ENCODE data around the gene RADIL.

The RADIL gene

DNA sequence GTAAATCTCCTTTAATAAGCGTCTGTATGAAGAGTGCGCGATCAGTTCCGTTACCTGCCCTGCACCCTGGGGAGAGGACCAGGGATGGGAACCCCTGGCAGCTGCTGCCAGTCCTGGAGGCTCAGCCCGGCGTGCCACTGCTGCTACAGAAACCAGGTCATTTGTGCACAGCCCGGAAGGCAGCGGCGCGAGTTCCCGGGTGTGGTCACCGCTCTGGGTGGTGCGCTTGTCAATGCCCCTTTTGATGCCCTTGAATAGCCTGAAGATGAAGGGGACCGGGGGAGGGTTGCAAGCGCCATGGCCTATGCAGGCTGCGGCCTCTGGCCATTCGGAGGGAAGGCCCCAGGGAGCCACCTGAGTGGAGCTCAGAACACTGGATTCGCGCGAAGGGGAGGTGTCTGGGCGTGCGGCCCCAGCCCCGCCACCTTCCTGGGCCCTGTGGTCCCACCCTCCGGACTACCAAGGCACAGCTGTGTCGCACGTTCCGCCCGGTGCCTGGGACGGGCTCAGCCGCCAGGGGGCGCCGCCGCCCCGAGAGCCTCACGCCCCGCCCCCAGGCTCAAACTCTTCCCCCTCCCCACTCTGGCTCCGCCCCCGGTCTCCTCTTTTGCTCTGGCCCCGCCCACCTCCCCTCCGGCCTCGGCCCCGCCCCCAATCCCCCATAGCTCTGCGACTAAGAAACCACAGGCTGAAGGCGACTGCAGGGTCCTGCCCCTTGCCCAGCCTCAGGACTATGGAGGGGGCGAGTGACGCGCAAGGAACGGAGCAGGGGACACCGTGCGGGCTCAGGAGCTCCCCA, 91.6 kb downstream of the RADIL start:
- DNase-seq = peak; percentile 80

DNA sequence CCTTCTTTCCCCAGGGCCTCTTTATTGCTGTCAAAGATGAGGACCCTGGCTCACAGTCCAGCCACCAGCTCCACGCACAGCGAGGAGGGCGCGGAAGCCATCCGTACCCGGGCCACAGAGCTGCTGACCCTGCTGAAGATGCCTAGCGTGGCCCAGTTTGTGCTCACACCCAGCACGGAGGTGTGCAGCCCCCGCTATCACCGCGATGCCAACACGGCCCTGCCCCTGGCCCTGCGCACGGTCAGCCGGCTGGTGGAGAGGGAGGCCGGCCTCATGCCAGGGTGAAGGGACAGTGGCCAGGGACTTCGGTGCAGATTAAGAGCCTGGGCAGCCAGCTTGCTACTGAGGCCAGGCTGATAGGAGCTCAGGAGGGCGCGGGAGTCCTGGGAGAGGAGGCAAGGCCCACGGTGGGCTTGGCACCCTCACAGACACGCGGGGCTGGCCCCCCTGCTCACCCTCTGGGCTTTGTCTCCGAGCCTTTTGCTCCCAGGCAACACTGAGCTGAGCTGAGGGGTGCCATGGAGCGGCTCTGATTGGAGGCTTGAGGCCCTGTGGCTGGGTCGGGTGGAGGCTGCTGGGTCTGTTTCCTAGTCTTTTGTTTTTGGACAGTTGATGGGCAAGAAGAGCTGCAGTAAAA, 92.3 kb downstream of the RADIL start:
- DNase-seq = no peak

DNA sequence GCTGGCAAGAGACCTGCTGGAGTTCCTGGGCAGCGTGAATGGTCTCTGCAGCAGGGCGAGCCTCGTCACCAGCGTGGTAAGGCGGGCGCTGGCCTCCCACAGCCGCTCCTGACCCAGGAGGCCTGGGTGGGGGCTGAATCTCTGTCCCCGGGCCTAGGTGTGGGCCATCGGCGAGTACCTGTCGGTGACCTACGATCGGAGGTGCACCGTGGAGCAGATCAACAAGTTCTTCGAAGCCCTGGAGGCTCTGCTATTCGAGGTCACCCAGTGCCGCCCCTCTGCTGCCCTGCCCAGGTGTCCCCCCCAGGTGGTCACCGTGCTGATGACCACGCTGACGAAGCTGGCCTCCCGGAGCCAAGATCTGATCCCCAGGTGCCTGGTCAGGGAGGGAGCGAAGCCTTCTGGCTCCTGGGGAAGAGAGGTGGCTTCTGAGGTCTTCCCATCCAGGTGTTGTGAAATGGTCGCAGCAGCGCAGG, 93.0 kb downstream of the RADIL start:
- DNase-seq = no peak

DNA sequence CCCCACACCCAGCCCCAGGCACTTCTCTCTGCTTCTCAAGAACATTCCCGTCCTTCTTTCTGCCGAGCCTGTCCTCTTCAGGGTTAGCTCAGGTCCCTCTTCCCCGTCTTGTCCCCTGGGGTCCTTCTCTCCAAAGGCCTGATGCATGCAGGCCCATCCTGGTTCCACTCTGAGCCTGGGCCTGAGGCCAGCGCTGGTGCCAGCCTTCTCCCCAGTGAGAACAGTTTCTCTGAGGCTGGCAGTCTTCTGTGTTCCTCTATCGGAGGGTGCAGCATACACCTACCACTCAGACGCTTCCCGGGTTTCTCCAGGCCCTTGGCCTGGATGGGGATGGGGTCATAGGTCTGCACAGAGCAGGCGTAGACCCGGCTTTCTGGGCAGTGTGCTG, 93.4 kb downstream of the RADIL start:
- DNase-seq = no peak

DNA sequence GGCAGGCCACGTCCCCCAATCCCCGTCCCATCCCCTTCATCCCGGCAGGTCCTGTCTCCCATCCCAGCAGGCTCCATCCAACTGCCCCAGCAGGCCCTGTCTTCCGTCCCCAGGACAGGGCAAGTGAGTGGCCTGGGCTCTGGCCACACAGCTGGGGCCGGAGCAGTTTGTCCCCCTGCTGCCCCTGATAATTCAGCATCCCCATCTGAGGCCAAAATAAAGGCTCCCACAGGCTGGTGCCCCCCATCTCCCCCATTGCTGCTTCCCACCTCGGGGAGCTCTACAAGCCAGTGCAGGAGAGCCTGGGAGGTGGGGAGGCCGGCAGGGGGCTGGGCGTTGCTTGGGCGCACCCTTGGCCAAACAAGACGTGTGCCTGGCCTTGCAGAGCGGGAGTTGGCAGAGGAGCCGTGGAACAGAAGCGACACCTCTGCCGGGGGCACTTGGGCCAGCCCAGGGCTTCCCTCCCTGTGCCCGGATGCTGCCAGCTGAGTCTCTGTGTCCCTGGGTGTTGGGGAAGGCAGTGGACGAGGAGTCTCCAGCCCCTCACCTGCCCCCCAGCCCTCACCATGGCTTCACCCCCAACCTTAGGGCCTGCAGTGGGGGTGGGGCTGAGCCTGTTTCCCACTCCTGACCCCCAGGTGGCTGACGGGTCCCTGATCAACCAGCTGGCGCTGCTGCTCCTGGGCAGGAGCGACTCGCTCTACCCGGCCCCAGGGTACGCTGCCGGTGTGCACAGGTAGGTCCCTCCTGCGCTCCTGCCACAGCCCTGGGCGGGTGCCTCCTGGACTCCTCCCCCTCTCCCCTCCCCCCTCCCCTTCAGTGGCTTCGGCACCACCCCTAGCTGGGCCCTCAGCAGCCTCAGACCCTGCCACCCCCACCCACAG, 94.1 kb downstream of the RADIL start:
- DNase-seq = no peak

DNA sequence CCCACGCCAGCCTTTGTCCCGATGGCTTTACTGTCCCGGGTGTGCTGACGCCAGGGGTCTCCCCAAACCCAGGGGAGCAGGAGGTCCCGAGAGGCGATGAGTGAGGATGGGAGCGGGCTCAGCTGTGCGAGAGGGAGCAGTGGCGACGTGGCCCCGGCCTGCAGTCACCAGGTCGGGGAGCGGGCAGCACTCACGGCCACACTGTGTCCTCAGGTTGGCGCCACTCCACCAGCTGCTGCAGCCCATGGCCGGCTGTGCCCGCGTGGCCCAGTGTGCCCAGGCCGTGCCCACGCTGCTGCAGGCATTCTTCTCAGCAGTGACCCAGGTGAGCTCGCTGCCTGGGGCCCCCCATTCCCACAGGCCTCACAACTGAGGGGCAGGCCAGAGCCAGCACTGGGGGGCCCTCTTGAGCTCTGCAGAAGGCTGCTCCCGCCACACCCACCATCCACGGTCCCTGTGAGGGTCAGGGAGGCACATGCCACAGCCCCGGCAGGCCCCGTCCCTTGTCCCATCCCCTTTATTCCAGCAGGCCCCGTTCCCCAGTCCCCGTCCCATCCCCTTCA, 94.8 kb downstream of the RADIL start:
- DNase-seq = no peak

DNA sequence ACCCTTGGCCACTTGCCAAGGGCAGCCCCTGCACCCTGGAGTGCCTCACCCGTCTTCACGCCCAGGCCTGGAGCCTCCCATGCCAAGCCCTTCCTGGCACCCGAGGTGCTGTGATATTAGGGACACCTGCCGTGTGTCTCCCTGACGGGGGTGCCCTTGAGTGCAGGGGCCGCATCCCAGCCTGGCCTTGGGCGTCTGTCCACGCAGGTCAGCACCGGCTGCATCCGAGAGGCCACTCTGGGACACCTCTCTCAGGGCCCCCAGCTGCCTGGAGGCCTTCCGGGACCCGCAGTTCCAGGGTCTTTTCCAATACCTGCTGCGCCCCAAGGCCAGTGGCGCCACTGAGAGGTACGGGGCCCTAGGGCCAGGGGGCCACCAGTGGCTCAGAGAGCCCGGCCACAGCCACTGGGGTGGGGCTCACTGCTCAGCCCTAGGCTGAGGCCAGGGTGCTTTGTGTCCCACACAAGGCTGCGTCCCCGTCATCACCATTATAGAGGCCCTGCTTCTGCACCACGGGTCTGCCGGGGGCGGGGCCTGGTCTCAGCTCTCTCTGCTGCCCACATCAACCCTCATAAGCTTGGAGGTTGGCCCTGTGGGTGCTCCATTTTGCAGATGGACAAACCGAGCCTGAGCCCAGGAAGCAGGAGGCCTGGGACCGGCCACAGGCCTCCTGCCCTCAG, 95.4 kb downstream of the RADIL start:
- DNase-seq = no peak

DNA sequence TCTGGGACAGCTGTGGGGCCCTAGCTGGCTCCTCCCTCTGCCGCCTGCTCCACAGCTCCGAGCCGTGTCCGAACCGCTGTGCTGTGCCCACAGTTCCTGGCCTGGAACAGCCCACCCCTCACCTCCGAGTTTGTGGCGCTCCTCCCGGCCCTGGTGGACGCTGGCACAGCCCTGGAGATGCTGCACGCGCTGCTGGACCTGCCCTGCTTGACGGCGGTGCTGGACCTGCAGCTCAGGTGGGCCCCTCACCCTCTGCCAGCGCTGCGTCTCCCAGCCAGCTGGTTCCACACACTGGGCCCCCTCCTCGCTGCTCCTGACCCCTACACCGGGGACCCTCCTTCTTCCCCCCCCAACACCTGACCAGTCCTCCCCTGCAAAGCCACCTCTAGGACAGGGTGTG, 96.0 kb downstream of the RADIL start:
- no peak for DNase-seq

DNA sequence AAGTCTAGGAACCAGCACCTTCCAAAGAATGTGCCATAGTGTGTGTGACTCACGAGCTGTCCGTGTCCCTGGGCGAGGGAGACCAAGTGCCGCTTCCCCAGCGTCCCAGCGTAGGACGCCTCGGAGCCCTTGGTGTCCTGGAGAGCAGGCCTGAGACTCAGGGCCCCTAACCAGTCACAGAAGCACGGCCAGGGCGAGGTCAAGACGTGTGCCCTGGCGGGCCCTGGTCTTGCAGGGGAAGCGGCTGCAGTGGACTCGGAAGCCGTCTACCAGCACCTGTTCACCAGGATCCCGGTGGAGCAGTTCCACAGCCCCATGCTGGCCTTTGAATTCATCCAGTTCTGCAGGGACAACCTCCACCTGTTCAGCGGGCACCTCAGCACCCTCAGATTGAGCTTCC, 97.5 kb downstream of the RADIL start:
- no peak for DNase-seq

DNA sequence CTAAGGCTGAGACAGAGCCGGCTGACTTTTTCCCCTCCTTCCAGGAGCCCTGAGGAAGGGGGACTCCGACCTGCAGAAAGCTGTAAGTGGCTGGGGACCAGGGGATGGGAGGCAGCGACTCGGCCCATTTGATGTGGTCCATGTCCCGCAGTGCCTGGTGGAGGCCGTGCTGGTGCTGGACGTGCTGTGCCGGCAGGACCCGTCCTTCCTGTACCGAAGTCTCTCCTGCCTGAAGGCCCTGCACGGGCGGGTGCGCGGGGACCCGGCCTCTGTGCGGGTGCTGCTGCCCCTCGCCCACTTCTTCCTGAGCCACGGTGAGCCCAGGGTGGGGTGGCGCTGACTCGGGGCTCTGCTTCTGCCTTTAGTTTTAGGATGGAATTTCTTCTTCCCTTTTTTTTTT, 98.1 kb downstream of the RADIL start:
- DNase-seq = no peak

DNA sequence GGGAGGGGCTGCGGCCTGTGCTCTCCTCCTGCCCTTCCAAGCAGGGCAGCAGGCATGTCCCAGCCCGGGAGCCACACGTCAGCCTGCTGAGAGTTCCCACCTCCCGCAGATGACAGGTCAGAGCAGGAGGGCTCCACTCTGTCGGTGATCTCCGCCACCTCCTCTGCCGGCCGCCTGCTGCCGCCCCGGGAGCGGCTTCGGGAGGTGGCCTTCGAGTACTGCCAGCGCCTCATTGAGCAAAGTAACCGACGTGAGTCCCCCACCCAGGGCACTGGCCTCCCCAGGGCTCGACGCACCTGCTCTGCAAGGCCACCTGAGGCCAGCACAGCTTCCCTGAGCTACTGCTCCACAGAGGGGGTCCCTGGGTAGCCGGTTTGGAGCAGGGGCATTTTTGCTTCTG, 98.7 kb downstream of the RADIL start:
- DNase-seq = no peak

DNA sequence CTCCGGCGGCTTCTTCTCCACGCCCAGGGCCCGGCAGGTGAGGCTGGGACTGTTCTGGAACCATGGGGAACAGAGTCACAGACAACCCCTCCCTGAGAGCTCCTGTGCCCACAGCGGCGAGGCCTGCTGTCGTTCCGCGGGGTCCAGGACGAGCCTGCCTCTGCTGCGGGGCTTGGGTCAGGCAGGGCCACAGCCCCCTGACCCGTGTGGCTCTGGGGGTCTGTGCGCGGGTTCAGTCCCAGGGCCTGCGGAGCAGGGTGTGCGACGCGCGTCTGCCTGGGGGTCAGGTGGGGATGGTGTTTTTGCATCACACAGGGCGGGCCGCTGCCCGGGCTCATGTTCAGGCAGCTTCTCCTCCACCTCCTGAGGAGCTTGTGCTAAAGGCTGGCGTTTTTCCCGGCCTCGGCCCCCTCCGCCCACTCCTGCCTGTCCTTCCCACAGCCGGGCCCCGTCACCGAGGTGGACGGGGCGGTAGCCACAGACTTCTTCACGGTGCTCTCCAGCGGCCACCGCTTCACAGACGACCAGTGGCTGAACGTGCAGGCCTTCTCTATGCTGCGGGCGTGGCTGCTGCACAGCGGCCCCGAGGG, 99.7 kb downstream of the RADIL start:
- DNase-seq = no peak

DNA sequence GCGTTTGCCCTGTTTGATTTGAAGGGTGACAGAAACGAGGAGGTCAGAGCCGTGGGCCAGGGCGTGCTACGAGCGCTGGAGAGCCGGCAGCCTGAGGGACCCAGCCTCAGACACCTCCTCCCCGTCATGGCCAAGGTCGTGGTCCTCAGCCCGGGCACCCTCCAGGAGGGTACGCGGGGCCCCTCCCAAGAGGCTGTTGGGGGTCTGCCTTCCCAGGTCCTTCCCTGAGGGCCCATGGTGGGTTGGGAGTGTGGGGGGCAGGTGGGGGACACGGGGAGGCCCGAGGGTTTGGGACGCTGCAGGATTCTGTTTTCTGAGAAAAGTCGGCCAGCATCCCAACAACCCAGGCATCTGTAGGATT, 100.2 kb downstream of the RADIL start:
- no peak for DNase-seq

DNA sequence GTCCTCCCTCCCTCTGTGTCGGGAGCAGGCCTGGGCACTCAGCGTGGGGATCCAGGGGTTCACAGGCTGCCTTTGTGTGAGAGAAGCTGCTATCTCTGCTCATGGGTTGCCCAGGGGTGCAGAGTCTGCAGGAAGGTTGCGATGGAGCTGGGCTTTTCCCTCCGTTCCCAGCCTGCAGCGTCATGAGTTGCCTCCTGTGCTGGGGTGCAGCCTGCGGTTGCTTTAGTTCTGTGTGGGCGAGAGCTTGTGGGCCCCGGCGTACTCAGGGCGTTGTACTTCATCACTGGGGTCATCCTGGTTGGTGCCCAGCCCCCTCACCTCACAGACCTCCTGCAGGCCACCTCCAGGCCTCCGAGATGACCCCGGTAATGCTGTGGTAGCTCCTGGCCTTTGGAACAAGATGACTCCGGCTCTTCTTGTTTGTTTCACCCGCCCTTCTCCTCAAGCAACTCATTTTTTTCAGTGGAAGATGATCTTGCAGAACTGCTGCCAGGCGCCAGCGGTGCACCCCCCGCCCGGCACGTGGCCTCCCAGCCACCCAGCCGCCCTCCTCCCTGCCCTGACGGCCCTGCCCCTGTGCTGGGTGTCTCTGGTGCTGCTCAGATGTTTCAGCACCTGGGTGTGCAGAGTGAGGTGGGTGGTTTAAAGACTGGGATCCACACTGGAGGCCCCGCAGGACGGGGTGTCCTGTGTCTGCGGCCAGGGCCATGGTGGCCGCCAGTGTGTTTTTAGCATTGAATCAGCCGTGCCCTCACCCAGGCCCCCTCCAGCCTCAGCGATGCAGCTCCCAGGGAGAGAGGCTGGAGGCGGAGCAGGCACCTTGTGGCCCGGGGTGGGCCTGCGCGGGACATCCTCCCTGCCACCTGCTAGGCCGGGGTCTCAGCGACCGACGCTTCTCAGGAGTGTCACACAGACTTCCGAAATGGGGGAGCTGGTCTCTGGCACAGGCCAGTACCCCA, 100.9 kb downstream of the RADIL start:
- no peak for DNase-seq

DNA sequence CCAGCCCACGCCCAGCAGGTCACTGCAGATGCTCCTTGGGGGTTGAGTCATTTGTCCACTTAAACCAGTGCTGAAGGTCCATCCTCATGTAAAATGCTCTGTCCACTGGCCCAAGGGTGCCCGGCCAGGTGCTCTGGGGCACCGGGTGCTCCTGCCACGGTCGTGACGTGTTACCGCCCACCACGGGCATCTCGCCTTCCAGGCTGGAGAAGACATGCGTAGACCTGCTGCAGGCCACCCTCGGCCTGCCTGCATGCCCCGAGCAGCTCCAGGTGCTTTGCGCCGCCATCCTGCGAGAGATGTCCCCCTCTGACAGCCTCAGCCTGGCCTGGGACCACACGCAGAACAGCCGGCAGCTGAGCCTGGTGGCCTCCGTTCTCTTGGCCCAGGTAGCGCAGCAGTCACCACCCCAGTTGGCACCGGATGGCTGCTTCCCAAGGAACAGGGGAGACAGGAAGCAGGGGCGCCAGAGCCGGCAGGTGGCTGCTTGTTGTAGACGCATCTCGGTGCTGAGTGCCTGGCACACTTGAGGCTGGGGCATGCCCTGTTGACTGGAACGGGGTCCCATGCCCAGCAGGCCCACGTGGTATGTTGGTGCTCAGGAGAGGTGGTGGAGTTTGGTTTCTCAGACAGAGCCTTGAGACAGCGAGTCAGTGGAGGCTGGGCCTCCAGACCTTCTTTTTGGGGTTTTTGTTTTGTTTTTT, 102.0 kb downstream of the RADIL start:
- no peak for DNase-seq

DNA sequence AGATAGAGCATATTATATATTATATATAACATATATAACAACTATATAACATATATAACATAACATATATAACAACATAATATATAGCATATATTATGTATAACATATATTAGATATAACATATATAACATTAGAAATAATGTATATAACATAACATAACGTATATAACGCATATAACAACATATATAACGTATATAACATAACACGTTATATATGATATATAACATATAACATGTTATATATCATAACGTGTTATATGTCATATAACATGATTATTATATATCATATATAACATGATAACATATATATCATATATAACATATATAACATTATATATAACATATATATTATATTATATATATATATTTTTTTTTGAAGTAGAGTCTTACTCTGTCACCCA, 104.4 kb downstream of the RADIL start:
- no peak for DNase-seq

DNA sequence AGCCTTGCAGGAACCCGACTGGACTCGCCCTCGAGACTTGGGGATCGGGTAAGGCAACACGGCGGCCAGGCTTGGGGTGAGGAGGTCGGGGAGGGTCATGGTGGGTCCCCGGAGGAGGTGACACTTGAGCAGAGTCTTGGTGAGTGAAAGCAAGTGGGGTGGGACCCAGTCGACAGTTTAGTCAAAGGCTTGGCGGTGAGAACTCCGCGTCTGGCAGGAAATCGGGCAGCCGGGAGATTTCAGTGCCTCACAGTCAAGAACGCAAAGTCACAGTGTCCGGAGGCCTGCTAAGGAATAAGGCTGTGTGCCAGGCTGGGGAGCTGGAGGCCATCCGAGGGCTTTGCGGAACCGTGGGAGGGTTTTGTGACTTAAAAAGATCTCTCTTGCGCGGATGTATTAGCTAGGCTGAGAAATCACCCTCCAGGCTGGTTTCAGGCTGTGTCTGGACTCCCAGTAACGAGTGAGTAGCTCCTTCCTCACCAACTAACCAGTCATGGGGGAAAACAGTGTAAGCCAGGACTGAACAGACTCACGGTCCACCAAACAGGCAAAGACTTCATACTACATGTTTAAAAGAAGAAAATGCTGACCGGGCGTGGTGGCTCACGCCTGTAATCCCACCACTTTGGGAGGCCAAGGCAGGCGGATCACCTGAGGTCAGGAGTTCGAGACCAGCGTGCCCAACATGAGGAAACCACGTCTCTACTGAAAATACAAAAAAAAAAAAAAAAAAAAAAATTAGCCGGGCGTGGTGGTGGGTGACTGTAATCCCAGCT, 107.5 kb downstream of the RADIL start:
- peak; percentile 40 for DNase-seq

DNA sequence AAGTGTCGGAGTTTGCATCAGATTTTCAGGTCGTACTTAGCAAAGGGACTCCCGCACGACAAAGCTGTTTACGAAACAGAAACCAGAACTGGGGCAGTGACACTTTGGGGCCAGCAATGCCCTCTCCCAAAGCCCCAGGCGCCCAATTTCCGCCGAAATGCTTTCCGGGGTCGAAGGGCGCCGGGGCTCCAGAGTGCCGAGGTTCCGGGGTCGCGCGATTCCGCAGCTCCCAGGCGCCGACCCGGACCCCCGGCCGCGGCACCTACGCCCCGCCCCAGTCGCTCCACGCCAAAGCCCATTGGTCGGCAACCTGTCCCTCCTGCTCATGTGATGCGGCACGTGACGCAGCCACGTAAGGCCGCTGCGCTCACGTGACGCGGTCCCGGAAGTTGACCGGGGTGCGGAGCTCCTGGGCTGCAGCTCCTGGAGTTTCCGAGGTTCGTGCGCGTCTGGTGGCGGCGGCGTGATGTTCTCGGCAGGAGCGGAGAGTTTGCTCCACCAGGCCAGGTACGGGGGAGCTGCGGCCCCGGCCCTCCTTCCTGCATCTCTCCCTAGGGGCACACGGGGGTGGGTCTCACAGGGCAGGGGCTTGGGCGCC, 108.2 kb downstream of the RADIL start, which contains the start of gene AP5Z1:
TSS of gene AP5Z1 (plus strand) at position 374 of the 598 bp plus-strand sequence. CDS start at position 467, 93 bp downstream.
- DNase-seq = peak; percentile 92

DNA sequence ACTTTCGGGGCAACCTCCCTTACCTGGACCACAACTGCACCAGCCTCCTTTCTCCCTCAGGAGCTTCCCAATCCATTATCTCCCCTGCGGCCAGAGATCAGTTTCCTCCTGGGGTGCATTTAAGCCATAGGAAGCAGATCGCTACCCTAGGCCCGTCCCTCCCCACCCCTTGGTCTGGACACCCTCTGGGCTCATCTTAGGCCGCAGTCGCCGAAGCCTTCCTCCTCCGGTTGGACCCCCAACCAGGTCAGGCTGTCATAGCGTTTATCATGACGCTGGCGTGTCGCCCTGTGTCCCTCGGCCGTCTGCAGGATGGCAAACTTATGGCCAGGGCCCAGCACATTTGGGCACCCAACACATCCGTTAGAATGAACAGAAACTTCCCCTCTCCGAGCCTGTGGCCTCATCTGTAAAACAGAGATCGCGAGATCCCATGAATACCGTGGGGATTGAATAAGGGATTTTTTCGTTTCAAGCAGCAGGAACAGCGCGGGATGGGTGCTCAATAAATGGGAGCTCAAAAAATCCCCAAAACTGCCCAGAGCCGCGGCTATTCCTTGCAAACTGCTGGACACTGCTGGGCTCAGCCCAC, 108.8 kb downstream of the RADIL start:
- DNase-seq = peak; percentile 17
